Progenitor cell of endocrine pancreas (in vitro differentiated cells): ENCODE measurements around the gene SPDYE4. TPM values are rescaled to one million over a fixed set of nuclear protein-coding genes. Genes with fewer than 3 reads are reported as not detected.
"Not testable (repeated sequence)": the region's sequence is repeated elsewhere in the genome, so short reads cannot be mapped to it uniquely, and the experiment has no call there.

Source experiments
- DNase-seq: peaks from one replicate; pipeline ENCODE4 v3.0.0; 2021; ENCODE audit warnings: low spot score; ENCODE audit not compliant: unreplicated experiment
- H3K27ac Mint-ChIP-seq: 2 replicates; pipeline ENCODE4 v1.8.0; 2021; ENCODE audit warnings: mild to moderate bottlenecking, moderate library complexity, mixed read lengths
- H3K27me3 Mint-ChIP-seq: 2 replicates; pipeline ENCODE4 v1.8.0; 2021; ENCODE audit warnings: mixed read lengths
- H3K36me3 Mint-ChIP-seq: 2 replicates; pipeline ENCODE4 v1.8.0; 2022; ENCODE audit warnings: mixed read lengths; ENCODE audit not compliant: insufficient read depth
- H3K4me1 Mint-ChIP-seq: 2 replicates; pipeline ENCODE4 v1.8.0; 2021; ENCODE audit warnings: low read depth, mixed read lengths
- H3K4me3 Mint-ChIP-seq: 2 replicates; pipeline ENCODE4 v1.8.0; 2021; ENCODE audit warnings: low read depth, mild to moderate bottlenecking, moderate library complexity, mixed read lengths
- H3K9me3 Mint-ChIP-seq: 2 replicates; pipeline ENCODE4 v1.8.0; 2021; ENCODE audit warnings: low read depth, mixed read lengths
- CTCF ChIP-seq: fragments of 200-600 bp; sonication (generic); IDR thresholded peaks from one replicate; pipeline ENCODE4 v1.5.0; 2021; ENCODE audit warnings: antibody characterized with exemption, mild to moderate bottlenecking; ENCODE audit not compliant: unreplicated experiment
- long read RNA-seq: library from polyadenylated mRNA; unstranded; transcript quantifications from one replicate; pipeline ENCODE4 v2.0.0, GENCODE V29; 2020
- total RNA-seq: library from RNA; stranded (reverse); gene quantifications from 2 replicates; pipeline ENCODE4 v1.2.1, GENCODE V29; 2021

SPDYE4 gene
- not detected in 2 replicates for total RNA-seq
- long read RNA-seq, result 0 reads

- Mint-ChIP-seq H3K9me3 (peaks cover 12% of the 10 kb centered on the region), H3K27ac (peak within 1 kb of the TSS; percentile 46)
- DNase-seq, result no peak
Observed at GRCh38 chr17:8758137-8758596, at the start of gene SPDYE4. Gene SPDYE4, minus strand, starts transcription at chr17:8758546. Its CDS starts 164 bp downstream, at chr17:8758382.

GRCh38 chr17:8806926-8807550, 48.7 kb upstream of the SPDYE4 start:
- DNase-seq, result no peak
- Mint-ChIP-seq H3K27ac (no peak overlapping the region), H3K9me3 (peaks cover 17% of the 10 kb centered on the region)

More at GRCh38 chr17:8758137-8758596, at the start of gene SPDYE4:
- no peak for TF ChIP-seq CTCF
- H3K27me3 Mint-ChIP-seq, result peaks cover 36% of the 10 kb centered on the region
- no peak within 1 kb of the TSS for H3K4me3 Mint-ChIP-seq
- H3K4me1 Mint-ChIP-seq, result no peaks in the 10 kb centered on the region
- no peaks in the 10 kb centered on the region for H3K36me3 Mint-ChIP-seq

GRCh38 chr17:8806253-8806925, 48.0 kb upstream of the SPDYE4 start:
- TF ChIP-seq CTCF, result no peak
- no peak for DNase-seq
- Mint-ChIP-seq H3K36me3 (no peaks in the 10 kb centered on the region), H3K4me3 (no peak overlapping the region), H3K4me1 (peaks cover 2% of the 10 kb centered on the region), H3K27ac (no peak overlapping the region), H3K27me3 (peaks cover 12% of the 10 kb centered on the region), H3K9me3 (peaks cover 11% of the 10 kb centered on the region)

More at GRCh38 chr17:8806926-8807550, 48.7 kb upstream of the SPDYE4 start:
- TF ChIP-seq CTCF, result no peak
- no peak overlapping the region for H3K4me3 Mint-ChIP-seq
- no peaks in the 10 kb centered on the region for H3K36me3 Mint-ChIP-seq
- peaks cover 2% of the 10 kb centered on the region for H3K4me1 Mint-ChIP-seq
- peaks cover 12% of the 10 kb centered on the region for H3K27me3 Mint-ChIP-seq

- Mint-ChIP-seq H3K9me3 (peaks cover 10% of the 10 kb centered on the region), H3K27me3 (peaks cover 12% of the 10 kb centered on the region)
- H3K27ac Mint-ChIP-seq, H3K36me3 Mint-ChIP-seq, H3K4me1 Mint-ChIP-seq, H3K4me3 Mint-ChIP-seq, DNase-seq: not testable (repeated sequence)
Observed at GRCh38 chr17:8805396-8805795, 47.0 kb upstream of the SPDYE4 start.

- Mint-ChIP-seq H3K9me3 (no peaks in the 10 kb centered on the region), H3K27ac (no peak overlapping the region), H3K36me3 (no peaks in the 10 kb centered on the region), H3K27me3 (peaks cover 12% of the 10 kb centered on the region), H3K4me1 (peaks cover 8% of the 10 kb centered on the region), H3K4me3 (no peak overlapping the region)
- DNase-seq, result no peak
- peak; percentile 49 for TF ChIP-seq CTCF
Observed at GRCh38 chr17:8803531-8804420, 45.4 kb upstream of the SPDYE4 start.
